ENCODE measurements around the gene MIPOL1.

- TF ChIP-seq CTCF (IDR thresholded peaks at IDR 0.05; ENCODE audit: low read length) (no peak), EZH2 (IDR thresholded peaks at IDR 0.05; ENCODE audit: borderline replicate concordance, low read length) (no peak)
These were observed 382.4 kb downstream of the MIPOL1 start for GRCh38 chr14:37580146-37580545.
